Measurements from ENCODE around the gene FHIT.

The FHIT gene

GRCh38 chr3:61251174-61251972, at the start of gene FHIT:
Gene FHIT, minus strand, starts transcription at chr3:61251452.
- peak; percentile 92 for DNase-seq

- no peak for DNase-seq
Observed at GRCh38 chr3:61300786-61301185, 49.5 kb upstream of the FHIT start.

GRCh38 chr3:61300006-61300380, 48.7 kb upstream of the FHIT start:
- no peak for DNase-seq

- DNase-seq, result no peak
Observed at GRCh38 chr3:61299343-61300005, 48.2 kb upstream of the FHIT start.

- no peak for DNase-seq
Observed at GRCh38 chr3:61297821-61298220, 46.6 kb upstream of the FHIT start.

GRCh38 chr3:61288446-61288845, 37.2 kb upstream of the FHIT start:
- DNase-seq, result no peak

GRCh38 chr3:61283876-61284275, 32.6 kb upstream of the FHIT start:
- no peak for DNase-seq

- no peak for DNase-seq
Observed at GRCh38 chr3:61278713-61279112, 27.5 kb upstream of the FHIT start.

GRCh38 chr3:61277411-61277810, 26.2 kb upstream of the FHIT start:
- no peak for DNase-seq

- no peak for DNase-seq
Observed at GRCh38 chr3:61269435-61269834, 18.2 kb upstream of the FHIT start.

GRCh38 chr3:61268644-61269043, 17.4 kb upstream of the FHIT start:
- no peak for DNase-seq

GRCh38 chr3:61264281-61264680, 13.0 kb upstream of the FHIT start:
- no peak for DNase-seq

- no peak for DNase-seq
Observed at GRCh38 chr3:61257148-61257547, 5.9 kb upstream of the FHIT start.

- no peak for DNase-seq
Observed at GRCh38 chr3:61253756-61254155, 2.5 kb upstream of the FHIT start.

GRCh38 chr3:61252836-61253235, 1.6 kb upstream of the FHIT start:
- no peak for DNase-seq

- DNase-seq, result peak; percentile 68
Observed at GRCh38 chr3:61250784-61251173, 473 bp downstream of the FHIT start.

- DNase-seq, result no peak
Observed at GRCh38 chr3:61248496-61248895, 2.8 kb downstream of the FHIT start.

GRCh38 chr3:61247191-61247590, 4.1 kb downstream of the FHIT start:
- no peak for DNase-seq

- DNase-seq, result no peak
Observed at GRCh38 chr3:61239871-61240270, 11.4 kb downstream of the FHIT start.

- DNase-seq, result no peak
Observed at GRCh38 chr3:61237858-61238257, 13.4 kb downstream of the FHIT start.

- no peak for DNase-seq
Observed at GRCh38 chr3:61236556-61236955, 14.7 kb downstream of the FHIT start.

GRCh38 chr3:61233746-61234145, 17.5 kb downstream of the FHIT start:
- DNase-seq, result no peak

- DNase-seq, result no peak
Observed at GRCh38 chr3:61231693-61232092, 19.6 kb downstream of the FHIT start.

- DNase-seq, result no peak
Observed at GRCh38 chr3:61227799-61228198, 23.5 kb downstream of the FHIT start.
